ENCODE data around the gene AUTS2.

AUTS2 gene

GRCh38 chr7:69739190-69739589 lies 140.9 kb downstream of the AUTS2 start:
- DNase-seq (ENCODE audit: low read depth in 1 of 2, low spot score in 1 of 2) = no peak
- Histone ChIP-seq H3K4me3 (replicated peaks; ENCODE audit: insufficient read depth, low read length) (no peak overlapping the region), H3K27ac (replicated peaks) (no peak overlapping the region), H3K27me3 (ENCODE audit: insufficient read depth, poor library complexity, severe bottlenecking) (no peaks in the 10 kb centered on the region)
- no peak for TF ChIP-seq GABPA (IDR thresholded peaks at IDR 0.05; ENCODE audit: low read depth)
- TF ChIP-seq POLR2AphosphoS5 (IDR thresholded peaks at IDR 0.05; ENCODE audit: low read depth) = no peak
- TF ChIP-seq CTCF (IDR thresholded peaks at IDR 0.05; ENCODE audit: insufficient read depth, low read length) = no peak
- no peak for TF ChIP-seq SPI1 (IDR thresholded peaks at IDR 0.05; ENCODE audit: borderline replicate concordance, low read depth)
- no peak for TF ChIP-seq REST (IDR thresholded peaks at IDR 0.05; ENCODE audit: insufficient replicate concordance, low read depth)

- no peak for DNase-seq (ENCODE audit: low read depth in 1 of 2, low spot score in 1 of 2)
- TF ChIP-seq GABPA (IDR thresholded peaks at IDR 0.05; ENCODE audit: low read depth) (no peak), SPI1 (IDR thresholded peaks at IDR 0.05; ENCODE audit: borderline replicate concordance, low read depth) (no peak), REST (IDR thresholded peaks at IDR 0.05; ENCODE audit: insufficient replicate concordance, low read depth) (no peak), POLR2AphosphoS5 (IDR thresholded peaks at IDR 0.05; ENCODE audit: low read depth) (no peak), CTCF (IDR thresholded peaks at IDR 0.05; ENCODE audit: insufficient read depth, low read length) (no peak)
- no peak overlapping the region for H3K4me3 ChIP-seq (replicated peaks; ENCODE audit: insufficient read depth, low read length)
- no peak overlapping the region for H3K27ac ChIP-seq (replicated peaks)
- no peaks in the 10 kb centered on the region for H3K27me3 ChIP-seq (ENCODE audit: insufficient read depth, poor library complexity, severe bottlenecking)
These were observed 141.7 kb downstream of the AUTS2 start for GRCh38 chr7:69739931-69740431.

GRCh38 chr7:69742237-69742636 lies 144.0 kb downstream of the AUTS2 start:
- DNase-seq (ENCODE audit: low read depth in 1 of 2, low spot score in 1 of 2) = no peak
- Histone ChIP-seq H3K27ac (replicated peaks) (no peak overlapping the region), H3K4me3 (replicated peaks; ENCODE audit: insufficient read depth, low read length) (no peak overlapping the region), H3K27me3 (ENCODE audit: insufficient read depth, poor library complexity, severe bottlenecking) (no peaks in the 10 kb centered on the region)
- TF ChIP-seq CTCF (IDR thresholded peaks at IDR 0.05; ENCODE audit: insufficient read depth, low read length) (no peak), POLR2AphosphoS5 (IDR thresholded peaks at IDR 0.05; ENCODE audit: low read depth) (no peak), GABPA (IDR thresholded peaks at IDR 0.05; ENCODE audit: low read depth) (no peak), SPI1 (IDR thresholded peaks at IDR 0.05; ENCODE audit: borderline replicate concordance, low read depth) (no peak), REST (IDR thresholded peaks at IDR 0.05; ENCODE audit: insufficient replicate concordance, low read depth) (no peak)

Data from HL-60 (cell line).